GM12873 (cell line): ENCODE results near the gene NKD2.

ENCODE experiments used
- TF ChIP-seq, protein P1 (sequence below): IDR thresholded peaks from 2 replicates; pipeline ENCODE4 v1.5.1; 2012; ENCODE audit warnings: low read depth, mild to moderate bottlenecking, moderate library complexity, low read length, control low read depth; ENCODE audit not compliant: insufficient read depth; ENCODE audit errors: missing control alignments

NKD2 gene

DNA sequence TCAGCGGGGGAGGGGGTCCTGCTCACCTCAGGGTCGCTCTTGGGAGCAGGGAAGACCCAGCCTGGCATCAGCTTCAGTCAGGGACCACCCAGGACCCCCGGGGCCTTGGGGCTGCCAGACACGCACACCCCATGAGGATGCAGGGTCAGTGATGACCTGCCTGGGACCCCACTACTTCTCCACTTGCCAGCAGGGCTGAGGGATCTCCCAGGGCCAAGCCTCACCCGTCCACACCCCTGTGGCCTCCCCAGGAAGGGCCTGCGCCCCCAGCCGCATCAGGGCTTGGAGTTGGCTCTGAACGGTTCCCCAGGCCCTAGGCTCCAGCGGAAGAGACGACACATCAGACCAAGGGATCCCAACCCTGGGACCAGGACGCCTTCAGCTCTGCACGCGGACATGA is 69.6 kb downstream of the NKD2 start:
- TF ChIP-seq, protein P1, sequence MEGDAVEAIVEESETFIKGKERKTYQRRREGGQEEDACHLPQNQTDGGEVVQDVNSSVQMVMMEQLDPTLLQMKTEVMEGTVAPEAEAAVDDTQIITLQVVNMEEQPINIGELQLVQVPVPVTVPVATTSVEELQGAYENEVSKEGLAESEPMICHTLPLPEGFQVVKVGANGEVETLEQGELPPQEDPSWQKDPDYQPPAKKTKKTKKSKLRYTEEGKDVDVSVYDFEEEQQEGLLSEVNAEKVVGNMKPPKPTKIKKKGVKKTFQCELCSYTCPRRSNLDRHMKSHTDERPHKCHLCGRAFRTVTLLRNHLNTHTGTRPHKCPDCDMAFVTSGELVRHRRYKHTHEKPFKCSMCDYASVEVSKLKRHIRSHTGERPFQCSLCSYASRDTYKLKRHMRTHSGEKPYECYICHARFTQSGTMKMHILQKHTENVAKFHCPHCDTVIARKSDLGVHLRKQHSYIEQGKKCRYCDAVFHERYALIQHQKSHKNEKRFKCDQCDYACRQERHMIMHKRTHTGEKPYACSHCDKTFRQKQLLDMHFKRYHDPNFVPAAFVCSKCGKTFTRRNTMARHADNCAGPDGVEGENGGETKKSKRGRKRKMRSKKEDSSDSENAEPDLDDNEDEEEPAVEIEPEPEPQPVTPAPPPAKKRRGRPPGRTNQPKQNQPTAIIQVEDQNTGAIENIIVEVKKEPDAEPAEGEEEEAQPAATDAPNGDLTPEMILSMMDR: no peak

DNA sequence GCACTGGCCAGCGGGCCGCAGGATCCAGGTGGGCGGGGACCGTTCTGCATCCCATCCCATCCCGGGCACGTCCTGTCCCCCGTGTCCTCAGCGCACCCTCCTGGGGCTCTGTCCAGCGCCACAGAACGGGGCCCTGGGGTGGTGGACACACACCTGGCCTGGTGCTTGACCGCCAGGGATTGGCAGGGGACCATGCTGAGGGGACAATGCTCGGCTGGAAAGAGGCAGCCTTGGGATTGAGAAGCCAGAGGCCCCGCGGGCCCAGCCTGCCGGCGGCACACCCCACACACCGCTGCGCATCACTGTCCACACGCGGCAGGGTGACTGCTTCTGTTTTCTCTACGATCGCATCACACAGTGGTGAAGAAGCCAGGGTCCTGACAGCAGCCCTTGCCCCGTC is 70.2 kb downstream of the NKD2 start:
- TF ChIP-seq, protein P1: no peak

DNA sequence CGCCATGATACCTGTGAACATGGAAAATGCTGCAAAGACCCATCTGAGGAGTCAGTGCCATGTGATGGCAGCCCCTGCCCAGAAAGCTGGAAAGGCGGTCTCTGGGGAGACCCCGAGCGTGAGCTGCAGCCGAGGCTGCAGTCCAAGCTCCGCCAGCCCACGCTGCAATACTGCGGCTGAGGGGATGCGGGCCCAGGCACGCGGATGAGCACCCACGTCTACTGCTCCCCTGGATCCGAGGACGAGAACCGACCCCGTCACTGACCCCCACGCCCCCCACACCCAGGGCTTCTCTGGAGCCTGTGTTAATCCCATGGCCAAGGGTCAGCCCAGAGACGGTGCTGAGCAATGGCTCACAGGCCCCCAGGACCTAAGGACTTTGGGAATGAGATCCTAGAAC is 70.9 kb downstream of the NKD2 start:
- TF ChIP-seq, protein P1: no peak

DNA sequence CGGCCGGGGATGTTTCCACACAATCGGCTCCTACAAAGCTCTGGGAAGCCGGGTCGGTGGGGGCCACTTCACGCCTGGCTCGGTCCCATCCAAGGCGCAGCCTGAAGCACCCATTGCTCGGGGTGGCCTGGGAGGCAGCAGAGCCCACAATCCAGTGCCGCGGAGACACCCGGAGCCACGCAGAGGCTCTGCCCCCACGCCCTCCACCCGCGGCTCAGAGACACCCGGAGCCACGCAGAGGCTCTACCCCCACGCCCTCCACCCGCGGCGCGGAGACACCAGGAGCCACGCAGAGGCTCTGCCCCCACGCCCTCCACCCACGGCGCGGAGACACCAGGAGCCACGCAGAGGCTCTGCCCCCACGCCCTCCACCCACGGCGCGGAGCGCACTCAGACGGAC is 71.4 kb downstream of the NKD2 start:
- TF ChIP-seq, protein P1: no peak

DNA sequence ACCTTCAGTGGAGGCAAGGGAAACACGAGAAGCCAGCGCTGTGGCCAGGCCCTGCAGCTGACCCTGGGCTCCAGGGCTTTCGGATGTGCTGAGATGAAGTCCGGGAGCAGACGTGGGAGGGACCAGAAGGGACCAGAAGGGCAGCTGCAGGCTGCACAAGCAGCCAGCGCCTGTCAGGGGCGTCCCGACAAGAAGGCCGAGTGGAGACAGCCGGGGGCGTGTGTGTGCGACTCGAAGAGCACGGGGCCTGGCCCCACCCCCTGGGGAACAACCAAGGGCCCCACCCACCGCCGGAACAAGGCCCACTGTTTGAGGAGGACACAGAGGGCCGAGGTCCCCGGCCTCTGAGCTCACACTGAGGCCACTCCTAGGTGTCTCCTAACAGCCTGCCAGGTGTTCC is 71.8 kb downstream of the NKD2 start:
- TF ChIP-seq, protein P1: no peak

DNA sequence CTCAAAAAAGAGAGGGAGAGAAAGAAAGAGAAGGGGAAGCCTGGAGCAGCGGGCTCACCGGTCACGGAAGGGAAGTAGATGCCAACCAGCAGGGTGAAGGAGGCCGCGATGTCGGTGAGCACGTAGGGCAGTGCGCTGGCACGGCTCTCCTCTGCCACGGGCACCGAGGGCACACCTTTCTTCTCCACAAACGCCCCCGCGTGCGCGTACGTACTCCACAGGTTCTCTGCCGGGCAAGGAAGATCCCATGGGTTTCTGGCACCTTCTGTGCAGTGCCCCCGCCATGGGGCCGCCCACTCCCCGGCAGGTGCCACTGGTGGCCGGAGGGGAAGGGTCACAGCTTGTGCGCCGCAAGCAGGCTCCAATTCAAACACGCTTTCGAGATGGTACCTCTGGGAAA is 72.9 kb downstream of the NKD2 start:
- TF ChIP-seq, protein P1: no peak

DNA sequence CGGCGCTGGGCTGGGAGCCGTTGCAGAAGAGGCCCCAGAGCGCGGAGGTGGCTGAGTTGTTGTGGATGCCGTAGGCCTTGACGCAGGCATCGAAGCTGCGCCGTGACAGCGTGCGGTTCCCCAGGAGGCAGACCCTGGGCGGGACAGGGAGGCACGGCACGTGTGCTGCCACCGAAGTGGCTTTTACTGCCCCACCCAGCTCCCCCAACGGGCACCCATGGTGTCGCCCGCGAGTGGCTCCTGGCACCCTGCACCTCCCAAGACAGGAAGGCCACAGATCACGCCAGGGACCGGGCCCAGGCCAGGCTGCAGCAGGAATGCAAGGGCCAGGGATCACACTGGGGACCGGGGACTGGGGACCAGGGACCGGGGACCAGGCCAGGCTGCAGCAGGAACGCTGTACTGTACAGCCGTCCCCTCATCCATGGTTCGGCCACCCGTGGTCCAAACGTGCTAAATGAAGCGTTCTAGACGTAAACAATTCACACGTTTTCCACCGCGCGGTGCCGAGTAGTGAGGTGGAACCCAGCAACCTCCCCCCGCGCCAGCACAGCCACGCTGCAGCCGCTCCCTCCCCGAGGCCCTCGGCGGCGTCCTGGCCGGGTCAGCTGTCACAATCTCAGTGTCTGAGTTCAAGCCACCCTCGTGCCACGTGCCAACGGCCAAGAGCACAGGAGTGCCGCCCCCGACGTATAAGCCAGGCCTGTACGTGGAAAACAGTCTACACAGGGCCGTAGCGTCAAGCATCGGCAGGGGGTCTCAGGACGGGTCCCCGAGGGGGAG is 75.4 kb downstream of the NKD2 start:
- TF ChIP-seq, protein P1: no peak

DNA sequence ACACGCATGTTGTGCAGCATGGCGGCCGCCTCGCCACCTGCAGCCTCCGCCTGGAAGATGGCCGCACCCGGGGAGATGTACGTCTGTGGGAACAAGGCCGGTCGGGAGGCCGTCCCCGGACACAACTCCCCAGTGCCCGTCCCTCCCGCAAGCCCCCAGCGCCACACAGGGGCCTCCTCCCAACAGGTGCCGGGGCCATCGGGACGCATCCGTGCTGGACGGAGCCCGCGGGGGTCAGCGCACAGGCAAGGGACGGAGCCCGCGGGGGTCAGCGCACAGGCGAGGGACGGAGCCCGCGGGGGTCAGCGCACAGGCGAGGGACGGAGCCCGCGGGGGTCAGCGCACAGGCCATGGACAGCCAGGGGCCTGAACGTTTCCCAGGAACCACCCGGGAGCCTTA is 76.8 kb downstream of the NKD2 start:
- TF ChIP-seq, protein P1: no peak
